ENCODE data around the gene STH.

GRCh38 chr17:46037722-46038255 is 38.7 kb downstream of the STH start:
- no peak for TF ChIP-seq CTCF (IDR thresholded peaks at IDR 0.05)
- no peak for TF ChIP-seq POLR2A (IDR thresholded peaks at IDR 0.05)

Data from adrenal gland (tissue), 5 donors.